GM11168 (cell line): ENCODE data around the gene APOL4.
"Not testable (repeated sequence)": the region's sequence is repeated elsewhere in the genome, so short reads cannot be mapped to it uniquely, and the experiment has no call there.

Source experiments
- in situ Hi-C: fragments of 300-500 bp; cut with MboI; formaldehyde crosslinking; loops from one replicate; pipeline ENCODE4 v1.12.0; 2022; ENCODE audit warnings: low sequenced_read_pairs; ENCODE audit not compliant: unreplicated experiment

The APOL4 gene

DNA sequence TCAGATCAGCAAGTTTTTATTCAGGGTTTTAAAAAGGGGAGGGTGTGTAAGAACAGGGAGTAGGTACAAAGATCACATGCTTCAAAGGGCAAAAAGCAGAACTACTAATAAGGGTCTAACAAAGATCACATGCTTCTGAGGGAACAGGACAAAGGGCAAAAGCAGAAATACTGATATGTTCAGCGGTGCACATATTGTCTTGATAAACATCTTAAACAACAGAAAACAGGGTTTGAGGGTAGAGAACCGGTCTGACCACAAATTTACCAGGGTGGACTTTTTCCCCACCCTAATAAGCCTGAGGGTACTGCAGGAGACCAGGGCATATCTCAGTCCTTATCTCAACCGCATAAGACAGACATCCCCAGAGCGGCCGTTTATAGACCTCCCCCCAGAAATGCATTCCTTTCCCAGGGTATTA, 7.9 kb upstream of the APOL4 start:
- in situ Hi-C loops, result not testable (repeated sequence)

DNA sequence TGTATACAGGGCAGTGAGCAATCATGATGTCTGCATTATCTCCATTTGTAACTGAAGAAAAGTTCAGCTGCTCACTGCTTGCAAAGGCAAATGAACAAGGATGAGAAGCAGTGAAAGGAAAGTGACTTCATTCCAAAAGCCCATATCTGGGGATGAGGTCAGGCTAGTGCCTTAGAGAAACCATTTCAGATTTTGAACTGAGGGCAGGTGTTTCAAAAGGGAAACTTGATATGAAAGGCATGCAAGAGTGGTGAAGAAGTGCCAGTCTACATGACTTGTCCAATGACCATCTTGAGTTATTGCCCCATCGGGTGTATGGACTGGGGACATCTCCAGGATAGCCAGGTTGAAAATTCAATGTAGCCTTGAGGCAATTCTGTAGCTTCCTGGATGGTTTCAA, 7.3 kb upstream of the APOL4 start:
- in situ Hi-C loops, result no loop called here

GRCh38 chr22:36208162-36208765, 6.7 kb upstream of the APOL4 start:
- in situ Hi-C loops, result no loop called here

DNA sequence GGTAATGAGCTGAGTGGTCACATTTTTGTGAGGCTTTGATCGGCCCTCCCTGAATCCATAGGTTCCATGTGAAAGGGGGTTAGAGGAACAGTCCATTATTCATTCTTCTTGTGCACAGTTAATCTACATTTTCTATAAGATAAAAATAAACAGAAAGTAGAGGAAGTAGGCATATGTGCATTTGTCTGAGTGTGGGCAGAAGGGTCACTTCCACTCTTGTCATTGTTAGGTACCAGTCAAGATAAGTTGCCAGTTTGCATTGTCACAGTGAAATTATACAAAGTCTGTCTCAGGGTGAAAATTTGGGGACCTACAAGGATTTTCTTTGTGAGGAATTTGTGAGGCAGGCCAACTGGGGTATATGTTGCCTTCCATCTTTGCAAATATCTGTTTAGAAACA, 4.6 kb upstream of the APOL4 start:
- in situ Hi-C loops, result no loop called here

GRCh38 chr22:36205573-36205972, 4.0 kb upstream of the APOL4 start:
- in situ Hi-C loops, result not testable (repeated sequence)

GRCh38 chr22:36204632-36205015, 3.0 kb upstream of the APOL4 start:
- in situ Hi-C loops, result no loop called here

DNA sequence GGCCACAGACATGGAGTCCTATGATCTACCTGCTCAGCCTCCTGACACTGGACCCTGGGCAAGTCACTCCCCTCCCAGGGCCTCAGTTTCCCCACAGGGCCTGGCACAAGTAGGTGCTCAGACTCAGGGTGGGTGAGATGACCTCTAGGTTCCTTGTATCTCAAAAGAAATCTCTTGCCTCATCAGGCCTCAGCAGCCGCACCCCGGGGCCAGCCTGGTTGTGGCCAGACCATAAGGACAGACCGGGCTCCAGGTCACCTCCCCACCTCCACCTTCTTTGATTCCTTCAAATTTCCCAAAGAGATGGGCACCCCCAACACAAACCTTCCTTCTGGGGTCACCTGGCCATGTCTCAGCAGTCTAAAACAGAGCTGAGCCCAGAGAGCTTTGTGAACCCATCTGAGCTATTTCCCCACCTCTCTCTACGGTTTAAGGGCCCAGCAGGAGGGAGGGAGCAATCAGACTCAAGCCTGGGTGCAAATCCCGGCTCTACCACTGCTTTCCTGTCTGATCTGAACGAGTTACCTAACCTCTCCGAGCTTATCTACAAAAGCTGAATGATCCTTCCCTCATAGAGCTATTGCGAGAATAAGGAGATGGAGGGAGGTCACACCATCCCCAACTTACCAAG, 2.5 kb upstream of the APOL4 start:
- in situ Hi-C loops, result no loop called here

DNA sequence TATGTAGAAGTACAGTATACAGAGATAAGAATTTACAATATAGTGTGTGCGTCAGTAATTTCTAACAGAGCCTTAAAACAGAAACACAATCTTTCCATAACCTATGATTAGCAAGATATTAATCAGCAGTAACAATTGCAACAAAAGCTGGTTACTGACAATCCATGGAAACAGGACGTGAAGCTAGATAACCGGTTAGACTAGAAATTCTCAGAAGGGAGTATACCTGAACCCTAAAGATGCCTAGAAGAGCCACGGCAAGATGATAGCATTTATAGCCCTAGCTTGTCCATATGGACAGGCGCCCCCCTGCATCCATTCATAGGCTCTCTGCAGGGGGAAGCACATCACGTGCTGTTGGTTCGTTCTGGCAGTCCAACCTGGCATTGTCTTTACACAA, 1.8 kb upstream of the APOL4 start:
- in situ Hi-C loops, result not testable (repeated sequence)

DNA sequence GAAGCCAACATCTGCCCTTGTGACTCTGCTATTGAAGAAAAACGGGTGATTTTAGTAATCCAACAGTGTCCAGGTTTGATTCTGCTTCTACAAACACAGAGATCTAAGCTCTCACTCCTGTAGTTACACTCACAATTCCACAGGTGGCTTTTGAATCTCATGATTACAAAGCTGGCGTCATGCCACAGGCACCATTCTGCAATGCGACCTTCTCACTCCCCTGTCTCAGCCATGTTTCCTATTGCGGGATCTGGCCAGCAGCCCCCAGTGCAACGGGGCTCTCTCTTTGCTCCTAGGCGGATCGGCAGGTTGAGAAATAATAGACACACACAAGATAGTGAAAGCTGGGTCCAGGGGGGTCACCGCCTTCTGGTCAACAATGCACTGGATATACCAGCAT, 1.3 kb upstream of the APOL4 start:
- in situ Hi-C loops, result not testable (repeated sequence)

- in situ Hi-C loops, result not testable (repeated sequence)
Observed at GRCh38 chr22:36201025-36201424, 584 bp downstream of the APOL4 start.

DNA sequence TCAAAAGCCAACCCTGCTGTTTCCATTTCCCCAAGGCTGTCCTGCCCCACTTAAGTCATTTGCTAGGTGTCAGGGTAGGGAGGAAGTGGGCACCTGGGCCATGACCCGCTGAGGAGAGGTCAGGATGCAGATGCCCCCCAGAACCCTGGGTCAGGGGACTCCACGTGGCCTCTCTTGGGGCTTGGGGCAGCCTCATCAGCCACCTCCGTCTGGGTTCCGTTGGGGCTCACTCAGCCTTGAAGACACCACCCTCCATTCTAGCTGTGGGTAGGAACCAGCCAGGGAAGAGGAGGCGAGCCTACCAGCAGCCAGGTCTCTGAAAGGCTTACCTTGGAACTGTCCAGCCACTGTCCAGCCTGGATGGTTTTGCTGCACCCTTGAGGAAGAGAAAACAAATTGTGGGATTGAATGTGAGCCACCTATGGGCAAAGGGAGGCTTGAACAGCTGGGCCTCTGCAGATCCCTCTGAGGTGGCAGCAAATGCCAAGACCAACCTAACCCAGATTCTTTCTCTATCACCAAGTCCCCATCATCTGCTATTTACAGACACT, 2.5 kb downstream of the APOL4 start:
- in situ Hi-C loops, result no loop called here

DNA sequence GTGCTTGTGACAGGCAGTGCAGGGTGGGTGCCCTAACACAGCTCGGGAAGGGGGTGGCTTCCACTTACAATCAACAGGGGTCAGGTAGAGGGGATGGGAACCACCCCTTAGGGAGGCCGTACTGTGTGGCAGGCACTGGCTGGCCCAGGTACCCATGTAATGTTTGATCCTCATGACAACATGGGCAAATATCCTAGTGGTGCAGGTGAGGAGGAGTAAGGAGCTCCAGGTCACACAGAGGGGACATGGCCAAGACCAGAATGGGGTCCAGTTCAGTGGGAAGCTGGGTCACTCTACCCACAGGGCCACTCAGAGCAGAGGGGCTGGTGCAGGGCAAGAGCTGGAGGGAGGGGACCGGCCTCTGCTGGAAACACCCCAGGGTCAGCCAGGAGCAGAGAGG, 3.1 kb downstream of the APOL4 start:
- in situ Hi-C loops, result no loop called here

GRCh38 chr22:36197514-36198146, 4.0 kb downstream of the APOL4 start:
- in situ Hi-C loops, result no loop called here

DNA sequence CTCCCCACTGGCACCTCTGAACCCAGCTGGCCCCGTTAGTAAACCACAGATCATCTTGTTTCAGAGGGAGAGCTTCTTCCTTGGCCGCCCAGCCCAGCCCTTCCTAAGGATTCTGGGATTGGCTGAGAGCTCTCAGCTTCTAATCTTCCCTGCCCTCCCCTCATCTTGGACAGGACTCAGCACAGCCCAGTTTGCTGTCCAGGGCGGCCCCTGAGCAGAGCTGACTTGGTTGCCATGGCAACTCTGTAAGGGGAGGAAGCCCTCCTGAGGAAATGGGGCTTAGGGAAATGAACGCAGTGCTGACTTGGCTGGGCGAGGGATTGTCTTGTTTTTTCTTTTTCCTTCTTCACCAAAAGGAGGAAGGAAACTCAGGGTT, 4.6 kb downstream of the APOL4 start:
- in situ Hi-C loops, result no loop called here

DNA sequence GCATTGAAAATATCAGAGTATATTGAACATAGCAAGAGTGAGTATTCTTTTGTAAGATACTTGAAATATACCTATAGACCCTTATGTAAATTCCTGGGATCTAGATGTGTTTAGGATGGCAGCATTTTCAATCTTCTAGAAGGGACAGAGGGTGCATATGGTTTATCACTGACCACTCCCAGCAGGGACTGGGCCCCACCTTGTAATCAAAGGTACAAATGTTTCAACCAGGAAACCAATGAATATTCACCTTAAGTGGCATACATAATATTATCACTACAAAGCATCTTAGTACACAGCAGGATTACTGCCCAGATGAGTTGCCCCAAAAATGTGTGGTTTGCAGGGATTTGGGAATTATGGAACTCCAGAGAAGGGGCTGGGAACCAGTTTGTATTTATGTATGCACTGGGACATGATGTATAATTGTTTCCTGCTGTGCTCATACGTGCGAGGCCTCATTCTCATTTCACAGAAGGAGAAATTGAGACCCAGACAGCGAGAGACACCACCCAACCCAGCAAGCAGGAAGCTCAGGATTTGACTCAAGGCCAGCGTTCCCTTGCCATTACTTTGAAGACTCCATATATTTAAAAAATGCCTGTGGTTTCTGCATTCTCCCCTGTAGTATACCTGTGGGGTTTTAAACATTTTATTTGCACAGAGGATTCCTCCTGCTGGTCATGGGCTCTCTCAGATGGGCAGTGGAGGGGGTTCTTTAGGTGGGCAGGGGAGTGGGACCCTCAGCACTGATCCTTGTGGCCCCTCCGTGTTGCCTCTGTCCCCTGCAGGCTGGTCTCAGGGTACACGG, 5.2 kb downstream of the APOL4 start:
- in situ Hi-C loops, result no loop called here

DNA sequence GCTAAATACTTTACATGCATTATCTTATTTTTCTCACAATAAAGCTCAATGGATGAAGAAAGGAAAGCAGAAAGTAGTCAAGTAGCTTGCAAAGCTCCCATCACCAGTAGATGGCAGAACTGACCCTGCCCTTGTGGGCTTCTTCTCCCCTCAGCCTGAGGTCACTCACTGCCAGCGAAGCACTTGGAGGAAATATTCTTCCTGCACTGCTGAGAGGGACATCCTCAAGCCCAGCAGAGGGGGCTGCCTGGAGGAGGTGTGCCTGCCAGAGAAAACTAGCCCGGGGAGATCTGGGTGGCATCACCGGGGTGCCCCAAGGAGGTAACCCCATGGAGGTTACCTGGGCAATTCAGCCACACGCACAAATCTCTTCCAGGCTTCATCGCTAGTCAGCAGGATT, 6.6 kb downstream of the APOL4 start:
- in situ Hi-C loops, result no loop called here

GRCh38 chr22:36194385-36194784, 7.2 kb downstream of the APOL4 start:
- in situ Hi-C loops, result no loop called here

DNA sequence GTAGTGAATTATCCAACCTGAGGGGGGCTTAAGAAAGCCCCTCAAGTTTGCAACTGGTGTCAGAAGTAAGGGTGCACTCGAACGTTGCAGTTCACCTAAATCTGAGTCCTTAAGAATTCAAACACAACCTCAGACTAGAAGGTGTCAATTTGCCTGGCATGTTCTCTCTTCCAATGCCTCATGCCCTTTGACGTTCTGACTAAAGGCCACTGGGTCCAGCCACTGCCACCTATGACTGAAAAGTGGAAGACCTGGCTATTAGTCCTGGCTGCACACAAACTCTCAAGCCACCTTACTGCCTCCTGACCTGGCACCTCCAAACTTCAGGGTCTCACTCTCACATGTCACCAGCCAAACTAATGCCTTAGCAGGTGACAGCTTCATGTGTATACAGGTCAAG, 8.0 kb downstream of the APOL4 start:
- in situ Hi-C loops, result no loop called here

DNA sequence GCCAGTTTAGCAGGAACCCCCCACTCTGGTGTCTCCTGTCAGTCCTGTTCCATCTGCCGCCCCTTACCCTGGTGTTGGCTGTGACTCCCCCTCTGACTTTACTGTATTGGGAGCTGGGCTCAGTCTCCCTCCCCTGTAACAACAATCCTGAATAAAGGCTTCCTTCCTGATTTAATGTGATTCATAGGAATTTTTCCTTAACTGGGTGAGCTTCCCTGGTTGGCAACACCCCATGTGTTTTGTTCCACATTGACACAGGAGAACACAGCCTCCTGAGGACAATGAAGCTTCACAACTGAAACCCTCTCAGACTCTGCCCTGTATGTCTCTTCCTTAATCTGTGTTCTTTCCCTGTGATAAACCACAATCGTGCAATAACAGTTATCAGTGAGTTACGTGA, 8.4 kb downstream of the APOL4 start:
- in situ Hi-C loops, result no loop called here

- in situ Hi-C loops, result no loop called here
Observed at GRCh38 chr22:36192542-36192941, 9.1 kb downstream of the APOL4 start.
